Measurements from ENCODE around the gene SIGLEC15. TPM values are rescaled to one million over a fixed set of nuclear protein-coding genes. Genes with fewer than 3 reads are reported as not detected.
"Not testable (repeated sequence)": the region's sequence is repeated elsewhere in the genome, so short reads cannot be mapped to it uniquely, and the experiment has no call there.

SIGLEC15 gene
- total and polyA plus RNA-seq, 2 donors (not counting 1 experiment from before 2014, with no cell fraction given) = 0.19 to 1.5 TPM

DNA sequence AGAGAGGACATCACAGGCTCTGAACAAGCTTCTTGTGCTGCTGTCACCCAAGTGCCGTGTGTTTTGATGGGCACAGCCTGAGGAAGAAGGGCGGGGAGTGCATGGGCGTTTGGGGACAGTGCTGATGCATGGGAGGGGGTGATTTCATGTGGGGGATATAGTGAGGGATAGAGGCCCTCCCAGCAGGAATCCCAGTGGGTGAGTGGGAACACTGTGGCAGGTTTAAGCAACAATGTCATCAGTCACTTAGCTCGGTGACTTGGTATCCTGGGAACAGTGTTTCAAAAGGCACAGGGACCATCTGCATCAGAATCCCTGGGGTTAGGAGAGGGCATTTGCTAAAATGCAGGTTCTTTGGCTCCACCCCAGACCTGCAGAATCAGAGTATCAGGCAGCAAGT lies 609 bp downstream of the SIGLEC15 start:
- H3K9me3 ChIP-seq (ENCODE audit: control insufficient read depth, insufficient read depth, low read depth, low read length) = no peaks in the 10 kb centered on the region
- H3K4me3 ChIP-seq (replicated peaks in 1 of 4; ENCODE audit: control extremely low read depth in 1 of 4, insufficient read depth in 1 of 4, low read depth in 3 of 4, low read length in 4 of 4) = no peak overlapping the region
- no peaks in the 10 kb centered on the region for H3K27me3 ChIP-seq (ENCODE audit: control insufficient read depth, insufficient read depth, low read length)
- no peaks in the 10 kb centered on the region for H3K36me3 ChIP-seq (ENCODE audit: control insufficient read depth, insufficient read depth, low read length)
- no peak overlapping the region for H2AFZ ChIP-seq (ENCODE audit: low read length)
- peaks cover 26% of the 10 kb centered on the region for H3K4me1 ChIP-seq (ENCODE audit: control insufficient read depth, extremely low read depth, insufficient read depth, low read length)
- no peak for DNase-seq (ENCODE audit: low read depth in 2 of 2)
- H3K9ac ChIP-seq (ENCODE audit: insufficient read depth, low read length) = no peak overlapping the region
- TF ChIP-seq CTCF (conservative IDR thresholded peaks at IDR 0.05 in 1 of 2, IDR thresholded peaks at IDR 0.05 in 1 of 2; ENCODE audit: low read depth in 1 of 2, low read length in 2 of 2) (no peak), EZH2 (IDR thresholded peaks at IDR 0.05; ENCODE audit: low read length, missing control alignments) (no peak)
- H4K20me1 ChIP-seq (ENCODE audit: control insufficient read depth, extremely low read depth, insufficient read depth, low read length) = no peaks in the 10 kb centered on the region
- H3K4me2 ChIP-seq (ENCODE audit: extremely low read depth, insufficient read depth, low read length) = no peak overlapping the region
- H3K27ac ChIP-seq (ENCODE audit: insufficient read depth, low read length) = no peak overlapping the region
- no peaks in the 10 kb centered on the region for H3K79me2 ChIP-seq (ENCODE audit: control insufficient read depth, insufficient read depth, low read length)

GRCh38 chr18:45826716-45827115 lies 1.2 kb downstream of the SIGLEC15 start:
- not testable (repeated sequence) for H3K27me3 ChIP-seq (ENCODE audit: control insufficient read depth, insufficient read depth, low read length); H3K36me3 ChIP-seq (ENCODE audit: control insufficient read depth, insufficient read depth, low read length); DNase-seq (ENCODE audit: low read depth in 2 of 2); H3K27ac ChIP-seq (ENCODE audit: insufficient read depth, low read length); H3K79me2 ChIP-seq (ENCODE audit: control insufficient read depth, insufficient read depth, low read length); H3K9me3 ChIP-seq (ENCODE audit: control insufficient read depth, insufficient read depth, low read depth, low read length); H4K20me1 ChIP-seq (ENCODE audit: control insufficient read depth, extremely low read depth, insufficient read depth, low read length); H3K4me2 ChIP-seq (ENCODE audit: extremely low read depth, insufficient read depth, low read length); H3K9ac ChIP-seq (ENCODE audit: insufficient read depth, low read length); H3K4me3 ChIP-seq (replicated peaks in 1 of 4; ENCODE audit: control extremely low read depth in 1 of 4, insufficient read depth in 1 of 4, low read depth in 3 of 4, low read length in 4 of 4); H2AFZ ChIP-seq (ENCODE audit: low read length)
- H3K4me1 ChIP-seq (ENCODE audit: control insufficient read depth, extremely low read depth, insufficient read depth, low read length) = peaks cover 26% of the 10 kb centered on the region

DNA sequence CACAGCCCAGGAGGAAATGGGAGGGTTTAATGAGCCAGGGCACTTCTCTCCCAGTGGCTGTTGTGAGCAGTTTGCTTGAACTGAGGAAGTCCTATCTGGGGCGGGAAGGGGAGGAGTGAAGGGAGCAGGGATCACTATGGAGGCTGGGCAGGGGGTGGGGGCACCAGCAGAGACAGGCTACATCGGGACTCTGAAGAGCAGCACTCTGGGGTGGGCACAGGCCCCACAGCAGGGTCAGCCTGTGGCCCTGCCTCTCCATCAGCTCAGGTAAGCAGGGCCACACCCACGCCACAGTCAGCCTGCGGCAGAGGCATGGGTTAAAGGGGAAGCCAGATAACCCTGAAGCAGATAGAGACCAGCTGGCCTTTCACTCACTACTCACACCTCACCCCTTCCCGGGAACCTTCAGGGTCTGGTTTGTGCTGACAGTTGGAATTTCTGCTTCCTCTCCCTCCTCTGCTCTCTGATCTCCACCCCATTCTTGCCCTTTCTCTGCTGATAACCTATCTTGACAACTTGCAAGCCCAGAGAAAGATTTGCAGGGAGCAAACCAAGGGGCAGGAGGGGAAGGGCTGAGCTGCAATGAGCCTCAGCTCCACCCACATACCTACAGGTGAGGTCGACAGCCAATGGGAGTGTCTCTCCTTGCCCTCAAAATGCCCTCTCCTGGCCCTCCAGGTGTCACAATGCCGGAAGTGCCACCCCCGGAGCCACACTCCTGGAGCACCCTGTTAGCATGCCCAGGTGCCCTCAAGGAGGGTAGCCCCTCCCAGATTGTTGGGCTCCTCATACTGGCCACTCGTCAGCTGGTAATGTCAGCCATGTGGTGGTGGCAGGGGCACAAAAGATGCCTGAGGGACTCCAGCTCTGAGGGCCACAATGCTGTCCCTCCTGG lies 3.7 kb downstream of the SIGLEC15 start:
- Histone ChIP-seq H3K79me2 (ENCODE audit: control insufficient read depth, insufficient read depth, low read length) (no peaks in the 10 kb centered on the region), H2AFZ (ENCODE audit: low read length) (no peak overlapping the region), H3K27ac (ENCODE audit: insufficient read depth, low read length) (no peak overlapping the region), H3K4me1 (ENCODE audit: control insufficient read depth, extremely low read depth, insufficient read depth, low read length) (peaks cover 26% of the 10 kb centered on the region), H4K20me1 (ENCODE audit: control insufficient read depth, extremely low read depth, insufficient read depth, low read length) (no peaks in the 10 kb centered on the region), H3K27me3 (ENCODE audit: control insufficient read depth, insufficient read depth, low read length) (no peaks in the 10 kb centered on the region), H3K4me2 (ENCODE audit: extremely low read depth, insufficient read depth, low read length) (no peak overlapping the region), H3K4me3 (replicated peaks in 1 of 4; ENCODE audit: control extremely low read depth in 1 of 4, insufficient read depth in 1 of 4, low read depth in 3 of 4, low read length in 4 of 4) (no peak overlapping the region), H3K9ac (ENCODE audit: insufficient read depth, low read length) (no peak overlapping the region), H3K9me3 (ENCODE audit: control insufficient read depth, insufficient read depth, low read depth, low read length) (no peaks in the 10 kb centered on the region), H3K36me3 (ENCODE audit: control insufficient read depth, insufficient read depth, low read length) (no peaks in the 10 kb centered on the region)
- DNase-seq (ENCODE audit: low read depth in 2 of 2) = no peak
- no peak for TF ChIP-seq EZH2 (IDR thresholded peaks at IDR 0.05; ENCODE audit: low read length, missing control alignments)

- no peak overlapping the region for H3K4me3 ChIP-seq (replicated peaks in 1 of 4; ENCODE audit: control extremely low read depth in 1 of 4, insufficient read depth in 1 of 4, low read depth in 3 of 4, low read length in 4 of 4)
- H3K27ac ChIP-seq (ENCODE audit: insufficient read depth, low read length) = no peak overlapping the region
- H3K4me2 ChIP-seq (ENCODE audit: extremely low read depth, insufficient read depth, low read length) = no peak overlapping the region
- no peak for TF ChIP-seq EZH2 (IDR thresholded peaks at IDR 0.05; ENCODE audit: low read length, missing control alignments)
- no peak for TF ChIP-seq CTCF (conservative IDR thresholded peaks at IDR 0.05 in 1 of 2, IDR thresholded peaks at IDR 0.05 in 1 of 2; ENCODE audit: low read depth in 1 of 2, low read length in 2 of 2)
- no peaks in the 10 kb centered on the region for H4K20me1 ChIP-seq (ENCODE audit: control insufficient read depth, extremely low read depth, insufficient read depth, low read length)
- H3K4me1 ChIP-seq (ENCODE audit: control insufficient read depth, extremely low read depth, insufficient read depth, low read length) = peaks cover 26% of the 10 kb centered on the region
- no peak for DNase-seq (ENCODE audit: low read depth in 2 of 2)
- no peak overlapping the region for H2AFZ ChIP-seq (ENCODE audit: low read length)
- H3K36me3 ChIP-seq (ENCODE audit: control insufficient read depth, insufficient read depth, low read length) = no peaks in the 10 kb centered on the region
- no peak overlapping the region for H3K9ac ChIP-seq (ENCODE audit: insufficient read depth, low read length)
- no peaks in the 10 kb centered on the region for H3K9me3 ChIP-seq (ENCODE audit: control insufficient read depth, insufficient read depth, low read depth, low read length)
- no peaks in the 10 kb centered on the region for H3K27me3 ChIP-seq (ENCODE audit: control insufficient read depth, insufficient read depth, low read length)
- no peaks in the 10 kb centered on the region for H3K79me2 ChIP-seq (ENCODE audit: control insufficient read depth, insufficient read depth, low read length)
Observed at GRCh38 chr18:45829855-45830254, 4.4 kb downstream of the SIGLEC15 start.
